Hepatocyte (in vitro differentiated cells): Measurements from ENCODE around the gene PATE2.

Source experiments
- EZH2 ChIP-seq: fragments of 200-600 bp; sonication (generic); IDR thresholded peaks from 2 replicates; pipeline ENCODE4 v1.6.1; 2016; ENCODE audit warnings: antibody characterized with exemption, mild to moderate bottlenecking, borderline replicate concordance
- TF ChIP-seq, protein P1 (sequence below): fragments of 200-600 bp; sonication (generic); IDR thresholded peaks from 2 replicates; pipeline ENCODE4 v1.5.1; 2016; ENCODE audit warnings: antibody characterized with exemption, mild to moderate bottlenecking; ENCODE audit not compliant: poor library complexity

DNA sequence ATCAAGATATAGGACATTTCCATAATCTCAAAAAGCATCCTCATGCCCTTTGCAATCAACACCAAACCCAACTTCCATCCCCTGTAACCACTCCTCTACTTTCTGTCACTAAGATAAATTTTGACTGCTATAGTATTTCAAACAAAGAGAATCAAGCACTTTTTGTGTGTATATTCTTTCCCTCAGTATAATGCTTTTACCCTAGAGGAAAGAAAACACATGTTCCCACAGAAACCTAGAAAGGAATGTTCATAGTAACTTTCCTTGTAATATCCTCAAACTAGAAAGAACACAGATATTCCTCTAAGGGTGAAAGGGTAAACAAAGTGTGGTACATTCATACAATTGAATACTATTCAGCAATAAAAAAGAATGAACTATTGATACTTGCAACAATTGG is 38.0 kb downstream of the PATE2 start:
- TF ChIP-seq EZH2: no peak
- TF ChIP-seq, protein P1, sequence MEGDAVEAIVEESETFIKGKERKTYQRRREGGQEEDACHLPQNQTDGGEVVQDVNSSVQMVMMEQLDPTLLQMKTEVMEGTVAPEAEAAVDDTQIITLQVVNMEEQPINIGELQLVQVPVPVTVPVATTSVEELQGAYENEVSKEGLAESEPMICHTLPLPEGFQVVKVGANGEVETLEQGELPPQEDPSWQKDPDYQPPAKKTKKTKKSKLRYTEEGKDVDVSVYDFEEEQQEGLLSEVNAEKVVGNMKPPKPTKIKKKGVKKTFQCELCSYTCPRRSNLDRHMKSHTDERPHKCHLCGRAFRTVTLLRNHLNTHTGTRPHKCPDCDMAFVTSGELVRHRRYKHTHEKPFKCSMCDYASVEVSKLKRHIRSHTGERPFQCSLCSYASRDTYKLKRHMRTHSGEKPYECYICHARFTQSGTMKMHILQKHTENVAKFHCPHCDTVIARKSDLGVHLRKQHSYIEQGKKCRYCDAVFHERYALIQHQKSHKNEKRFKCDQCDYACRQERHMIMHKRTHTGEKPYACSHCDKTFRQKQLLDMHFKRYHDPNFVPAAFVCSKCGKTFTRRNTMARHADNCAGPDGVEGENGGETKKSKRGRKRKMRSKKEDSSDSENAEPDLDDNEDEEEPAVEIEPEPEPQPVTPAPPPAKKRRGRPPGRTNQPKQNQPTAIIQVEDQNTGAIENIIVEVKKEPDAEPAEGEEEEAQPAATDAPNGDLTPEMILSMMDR: no peak
